Measurements from ENCODE around the gene CAMKK2.

CAMKK2 gene

DNA sequence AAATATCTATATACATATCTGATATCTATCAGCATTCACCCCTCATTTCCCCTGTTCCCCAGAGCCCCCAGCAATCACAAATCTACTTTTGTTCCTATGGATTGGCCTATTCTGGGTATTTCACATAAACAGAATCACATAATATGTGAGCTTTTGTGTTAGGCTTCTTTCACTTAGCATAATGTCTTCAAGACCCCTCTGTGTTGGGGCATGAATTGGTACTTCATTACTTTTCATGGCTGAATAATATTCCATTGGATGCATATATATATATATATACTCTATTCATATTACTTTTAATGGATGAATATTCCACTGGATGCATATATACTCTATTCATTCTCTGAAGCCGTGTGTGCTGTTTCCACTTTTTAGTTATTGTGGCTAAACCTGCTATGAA, 28.7 kb downstream of the CAMKK2 start:
- Histone ChIP-seq H3K4me1 (ENCODE audit: control insufficient read depth, insufficient read depth, low read length) (no peaks in the 10 kb centered on the region), H3K9me3 (ENCODE audit: control insufficient read depth, insufficient read depth, low read depth, low read length) (no peaks in the 10 kb centered on the region), H3K36me3 (ENCODE audit: control insufficient read depth in 2 of 2, insufficient read depth in 1 of 2, low read length in 2 of 2) (peaks cover 27 to 58% of the 10 kb centered on the region in 2 experiments; a peak in 2 of 3 replicates), H3K4me3 (ENCODE audit: low read depth, low read length) (no peak overlapping the region), H3K27ac (ENCODE audit: extremely low read depth, low read depth, low read length) (no peak overlapping the region)
- TF ChIP-seq ZNF146 (tag by site-specific recombination; IDR thresholded peaks at IDR 0.05) (peak; percentile 56), OVOL3 (tag by site-specific recombination; IDR thresholded peaks at IDR 0.05) (no peak)
- ChIA-PET CTCF (interaction anchor here (0.6 kb wide), 1 partner anchor 32 kb away, joined by 4 read pairs; no protein-coding TSS in a partner anchor), POLR2A (no interaction called here)

GRCh38 chr12:121264951-121265515, 31.5 kb downstream of the CAMKK2 start:
- Histone ChIP-seq H3K36me3 (ENCODE audit: control insufficient read depth in 2 of 2, insufficient read depth in 1 of 2, low read length in 2 of 2) (peaks cover 30 to 68% of the 10 kb centered on the region in 2 experiments; a peak in 2 of 3 replicates), H3K4me1 (ENCODE audit: control insufficient read depth, insufficient read depth, low read length) (no peaks in the 10 kb centered on the region), H3K27ac (ENCODE audit: extremely low read depth, low read depth, low read length) (no peak overlapping the region), H3K4me3 (ENCODE audit: low read depth, low read length) (no peak overlapping the region), H3K9me3 (ENCODE audit: control insufficient read depth, insufficient read depth, low read depth, low read length) (no peaks in the 10 kb centered on the region)
- ChIA-PET POLR2A (no interaction called here), CTCF (no interaction called here)
- TF ChIP-seq ZNF223 (tag by site-specific recombination; IDR thresholded peaks at IDR 0.05) (no peak), KLF8 (tag by site-specific recombination; IDR thresholded peaks at IDR 0.05) (no peak), MZF1 (tag by site-specific recombination; IDR thresholded peaks at IDR 0.05; ENCODE audit: borderline replicate concordance) (no peak)

GRCh38 chr12:121264135-121264534, 32.4 kb downstream of the CAMKK2 start:
- ChIA-PET CTCF (no interaction called here), POLR2A (no interaction called here)
- peaks cover 36 to 67% of the 10 kb centered on the region in 2 experiments; a peak in 2 of 3 replicates for H3K36me3 ChIP-seq (ENCODE audit: control insufficient read depth in 2 of 2, insufficient read depth in 1 of 2, low read length in 2 of 2)
- no peaks in the 10 kb centered on the region for H3K9me3 ChIP-seq (ENCODE audit: control insufficient read depth, insufficient read depth, low read depth, low read length)
- no peak overlapping the region for H3K27ac ChIP-seq (ENCODE audit: extremely low read depth, low read depth, low read length)
- H3K4me1 ChIP-seq (ENCODE audit: control insufficient read depth, insufficient read depth, low read length), result no peaks in the 10 kb centered on the region
- no peak for TF ChIP-seq BCL11A (tag by site-specific recombination; IDR thresholded peaks at IDR 0.05; ENCODE audit: low read depth)
- TF ChIP-seq ZFP41 (tag by site-specific recombination; IDR thresholded peaks at IDR 0.05; ENCODE audit: borderline replicate concordance), result no peak
- TF ChIP-seq ZNF621 (tag by site-specific recombination; IDR thresholded peaks at IDR 0.05), result no peak
- no peak for TF ChIP-seq ZNF701 (tag by site-specific recombination; IDR thresholded peaks at IDR 0.05)
- no peak for TF ChIP-seq ZNF155 (tag by site-specific recombination; IDR thresholded peaks at IDR 0.05)
- no peak for TF ChIP-seq ZFHX2 (tag by site-specific recombination; conservative IDR thresholded peaks at IDR 0.05)
- TF ChIP-seq ZBTB49 (tag by site-specific recombination; IDR thresholded peaks at IDR 0.05; ENCODE audit: low read depth), result no peak
- no peak for TF ChIP-seq ZFP3 (tag by site-specific recombination; IDR thresholded peaks at IDR 0.05; ENCODE audit: low read depth)
- H3K4me3 ChIP-seq (ENCODE audit: low read depth, low read length), result no peak overlapping the region

GRCh38 chr12:121263206-121263935, 33.1 kb downstream of the CAMKK2 start:
- ChIA-PET CTCF (no interaction called here), POLR2A (no interaction called here)
- Histone ChIP-seq H3K4me1 (ENCODE audit: control insufficient read depth, insufficient read depth, low read length) (no peaks in the 10 kb centered on the region), H3K9me3 (ENCODE audit: control insufficient read depth, insufficient read depth, low read depth, low read length) (no peaks in the 10 kb centered on the region), H3K27ac (ENCODE audit: extremely low read depth, low read depth, low read length) (no peak overlapping the region), H3K4me3 (ENCODE audit: low read depth, low read length) (no peak overlapping the region), H3K36me3 (ENCODE audit: control insufficient read depth in 2 of 2, insufficient read depth in 1 of 2, low read length in 2 of 2) (peaks cover 40 to 61% of the 10 kb centered on the region in 2 experiments; a peak in 2 of 3 replicates)
- TF ChIP-seq ZNF174 (tag by site-specific recombination; IDR thresholded peaks at IDR 0.05) (no peak), ZNF362 (tag by site-specific recombination; IDR thresholded peaks at IDR 0.05) (no peak), GFI1B (tag by site-specific recombination; IDR thresholded peaks at IDR 0.05) (no peak), ZNF138 (tag by site-specific recombination; IDR thresholded peaks at IDR 0.05; ENCODE audit: borderline replicate concordance) (no peak), ZNF335 (tag by site-specific recombination; conservative IDR thresholded peaks at IDR 0.05) (no peak), GLIS2 (tag by site-specific recombination; IDR thresholded peaks at IDR 0.05) (no peak), ZNF596 (tag by site-specific recombination; IDR thresholded peaks at IDR 0.05) (no peak), ZNF140 (tag by site-specific recombination; IDR thresholded peaks at IDR 0.05) (no peak)
- TF ChIP-seq, protein P1, sequence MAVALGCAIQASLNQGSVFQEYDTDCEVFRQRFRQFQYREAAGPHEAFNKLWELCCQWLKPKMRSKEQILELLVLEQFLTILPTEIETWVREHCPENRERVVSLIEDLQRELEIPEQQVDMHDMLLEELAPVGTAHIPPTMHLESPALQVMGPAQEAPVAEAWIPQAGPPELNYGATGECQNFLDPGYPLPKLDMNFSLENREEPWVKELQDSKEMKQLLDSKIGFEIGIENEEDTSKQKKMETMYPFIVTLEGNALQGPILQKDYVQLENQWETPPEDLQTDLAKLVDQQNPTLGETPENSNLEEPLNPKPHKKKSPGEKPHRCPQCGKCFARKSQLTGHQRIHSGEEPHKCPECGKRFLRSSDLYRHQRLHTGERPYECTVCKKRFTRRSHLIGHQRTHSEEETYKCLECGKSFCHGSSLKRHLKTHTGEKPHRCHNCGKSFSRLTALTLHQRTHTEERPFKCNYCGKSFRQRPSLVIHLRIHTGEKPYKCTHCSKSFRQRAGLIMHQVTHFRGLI (tag by site-specific recombination; IDR thresholded peaks at IDR 0.05), result no peak
